ENCODE results near the gene NRTN. TPM values are rescaled to one million over a fixed set of nuclear protein-coding genes. Genes with fewer than 3 reads are reported as not detected.

NRTN gene
- total RNA-seq, 2 experiments from 2014 or later = 0.21 to 0.32 TPM

DNA sequence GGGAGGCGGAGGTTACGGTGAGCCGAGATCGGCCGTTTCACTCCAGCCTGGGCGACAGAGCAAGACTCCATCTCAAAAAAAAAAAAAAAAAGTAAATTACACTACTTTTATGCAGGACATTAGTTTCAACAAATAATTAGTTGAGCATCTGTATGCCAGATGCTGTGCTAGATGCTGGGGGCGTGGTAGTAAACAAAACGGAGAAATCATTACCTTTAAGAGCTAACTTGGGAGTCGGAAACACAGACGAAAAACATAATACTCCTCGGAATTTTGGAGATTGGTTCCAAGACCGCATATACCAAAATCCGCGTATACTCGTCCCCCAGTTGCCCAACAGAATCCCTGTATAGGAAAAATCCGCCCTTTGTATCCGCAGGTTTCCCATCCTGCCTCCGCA is 12.6 kb upstream of the NRTN start:
- Mint-ChIP-seq H3K27ac (no peak overlapping the region), H3K36me3 (ENCODE audit: low read depth) (peaks cover 16% of the 10 kb centered on the region), H3K9me3 (ENCODE audit: low read depth) (no peaks in the 10 kb centered on the region), H3K4me1 (peaks cover 13% of the 10 kb centered on the region), H3K27me3 (no peaks in the 10 kb centered on the region), H3K4me3 (no peak overlapping the region)
- POLR2A ChIA-PET = interaction anchor here (0.7 kb wide), 1 partner anchor 73 kb away, joined by 3 read pairs; no protein-coding TSS in a partner anchor
- intact Hi-C loops (cut with DNase I, micrococcal nuclease) = no loop called here
- CTCF ChIA-PET = interaction anchor here (0.6 to 4.3 kb wide), 5 partner anchors 12 to 625 kb away, joined by 3 to 15 read pairs (median 4); partner anchors contain the start of genes NRTN and RPL36
- DNase-seq (no peak), ATAC-seq (no peak)

DNA sequence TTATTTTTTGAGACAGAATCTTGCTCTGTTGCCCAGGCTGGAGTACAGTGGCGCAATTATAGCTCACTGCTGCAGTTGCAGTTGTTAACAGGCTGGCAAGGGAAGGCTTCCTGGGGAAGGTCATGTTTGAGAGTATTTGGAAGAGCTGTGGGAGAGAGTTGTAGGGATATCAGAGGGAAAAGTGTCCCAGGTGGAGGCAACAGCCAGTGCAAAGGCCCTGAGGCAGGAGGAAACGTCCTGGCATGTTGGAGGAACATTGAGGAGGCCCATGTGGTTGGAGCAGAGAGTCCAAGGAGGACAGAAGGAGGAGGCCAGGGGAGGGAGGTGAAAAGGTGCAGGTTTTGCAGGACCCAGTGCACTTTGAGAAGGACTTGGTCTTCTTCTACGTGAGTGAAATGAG is 11.7 kb upstream of the NRTN start:
- ChIA-PET CTCF (interaction anchor here (0.7 to 3.8 kb wide), 6 partner anchors 11 to 102 kb away, joined by 3 to 37 read pairs (median 3); partner anchors contain the start of gene NRTN), POLR2A (no interaction called here)
- no peak overlapping the region for H3K4me3 Mint-ChIP-seq
- intact Hi-C loops (cut with DNase I, micrococcal nuclease) = no loop called here
- no peaks in the 10 kb centered on the region for H3K27me3 Mint-ChIP-seq
- no peak for DNase-seq
- ATAC-seq = no peak
- peaks cover 13% of the 10 kb centered on the region for H3K4me1 Mint-ChIP-seq
- H3K9me3 Mint-ChIP-seq (ENCODE audit: low read depth) = no peaks in the 10 kb centered on the region
- no peak overlapping the region for H3K27ac Mint-ChIP-seq
- H3K36me3 Mint-ChIP-seq (ENCODE audit: low read depth) = peaks cover 13% of the 10 kb centered on the region

DNA sequence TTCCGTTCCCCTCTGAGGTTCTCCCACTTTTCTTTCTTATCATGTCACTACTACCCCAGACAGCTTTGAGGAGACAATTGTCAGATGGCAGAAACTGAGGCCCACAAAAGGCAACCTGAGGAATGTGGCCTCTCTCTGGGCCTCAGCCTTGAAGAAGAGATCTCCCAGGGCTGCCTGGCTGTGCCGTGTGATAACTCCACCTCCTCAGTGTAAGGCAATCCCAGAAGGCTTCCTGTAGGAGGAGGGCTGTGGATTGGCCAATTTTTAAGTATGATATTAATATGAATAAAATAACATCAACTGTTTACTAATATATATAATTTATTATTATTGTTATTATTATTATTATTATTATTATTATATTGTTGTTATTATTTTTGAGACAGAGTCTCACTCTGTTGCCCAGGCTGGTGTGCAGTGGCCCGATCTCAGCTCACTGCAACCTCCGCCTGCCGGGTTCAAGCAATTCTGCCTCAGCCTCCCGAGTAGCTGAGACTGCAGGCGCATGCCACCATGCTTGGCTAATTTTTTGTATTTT is 9.4 kb upstream of the NRTN start:
- ChIA-PET POLR2A (interaction anchor here (1.1 kb wide), 1 partner anchor 9 kb away, joined by 3 read pairs; no protein-coding TSS in a partner anchor), CTCF (interaction anchor here (0.9 to 3.8 kb wide), 3 partner anchors 8 to 32 kb away, joined by 3 to 37 read pairs (median 8); partner anchors contain the start of gene NRTN)
- H3K27me3 Mint-ChIP-seq = peaks cover 4% of the 10 kb centered on the region
- H3K4me1 Mint-ChIP-seq = peaks cover 4% of the 10 kb centered on the region
- H3K36me3 Mint-ChIP-seq (ENCODE audit: low read depth) = peaks cover under 1% of the 10 kb centered on the region
- no peak overlapping the region for H3K4me3 Mint-ChIP-seq
- no peak overlapping the region for H3K27ac Mint-ChIP-seq
- intact Hi-C loops (cut with DNase I, micrococcal nuclease) = no loop called here
- no peak for DNase-seq
- no peaks in the 10 kb centered on the region for H3K9me3 Mint-ChIP-seq (ENCODE audit: low read depth)
- no peak for ATAC-seq

DNA sequence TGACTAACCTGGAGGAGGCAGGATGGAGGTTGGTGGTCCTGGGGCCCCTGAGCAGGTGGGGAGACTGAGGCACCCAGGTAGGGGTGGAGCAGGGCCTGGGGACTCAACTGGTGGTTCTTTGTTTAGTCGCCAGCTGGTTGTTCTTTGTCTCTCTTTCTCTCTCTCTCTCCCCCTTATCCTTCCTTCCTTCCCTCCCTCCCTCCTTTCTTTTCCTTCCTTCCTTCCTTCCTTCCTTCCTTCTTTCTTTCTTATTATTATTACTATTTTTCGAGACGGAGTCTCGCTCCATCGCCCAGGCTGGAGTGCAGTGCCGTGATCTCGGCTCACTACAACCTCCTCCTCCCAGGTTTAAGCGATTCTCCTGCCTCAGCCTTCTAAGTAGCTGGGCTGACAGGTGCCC is 6.6 kb upstream of the NRTN start:
- intact Hi-C loops (cut with DNase I, micrococcal nuclease) = no loop called here
- no peak for ATAC-seq

DNA sequence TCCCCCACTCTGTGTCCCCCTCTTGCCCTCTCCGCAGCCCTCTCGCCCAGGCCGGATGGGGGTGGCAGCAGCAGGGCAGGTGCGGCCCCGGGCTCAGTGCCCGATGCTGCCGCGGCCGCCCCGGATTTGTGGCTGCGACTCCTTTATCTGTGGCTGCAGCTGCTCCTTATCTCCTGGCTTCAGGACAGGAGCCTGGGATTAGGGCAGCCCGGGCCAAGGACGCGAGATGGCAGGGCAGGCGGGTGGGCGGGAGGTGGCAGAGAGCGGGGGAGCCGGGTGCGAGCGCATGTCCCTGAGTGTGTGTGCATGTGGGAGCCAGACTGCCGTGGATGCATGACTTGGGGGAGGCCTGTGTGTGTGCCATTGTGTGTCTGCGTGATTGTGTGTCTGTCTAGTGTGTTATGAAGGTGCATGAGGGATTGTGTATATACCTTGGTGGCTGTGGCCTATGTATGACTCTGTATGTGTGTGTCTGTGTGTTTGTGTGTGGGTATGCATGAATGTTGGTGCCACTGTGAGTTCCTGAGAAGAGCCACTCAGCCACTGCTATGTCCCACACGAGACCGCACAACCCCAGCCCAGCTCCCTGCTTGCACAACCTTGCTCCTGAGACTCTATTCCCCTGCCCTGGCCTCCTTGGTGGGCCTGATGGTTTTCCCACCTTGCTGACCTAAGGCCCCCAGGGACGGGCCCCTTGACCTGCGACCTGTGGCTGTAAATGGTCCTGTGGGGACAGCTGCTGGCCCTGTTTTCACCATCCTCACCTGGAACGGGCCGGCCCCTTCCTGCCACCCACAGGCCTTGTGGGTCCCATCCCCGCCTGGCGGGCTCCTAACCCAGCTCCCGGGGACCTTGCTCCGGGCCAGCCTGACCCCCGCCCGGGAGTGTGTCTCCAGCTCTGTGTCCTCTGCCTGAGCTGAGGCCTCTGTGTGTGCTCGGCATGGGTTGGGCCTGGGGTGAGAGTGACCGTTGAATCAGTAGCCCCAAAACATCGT is 5.3 kb upstream of the NRTN start:
- no peak for ATAC-seq
- no peaks in the 10 kb centered on the region for H3K9me3 Mint-ChIP-seq (ENCODE audit: low read depth)
- H3K27me3 Mint-ChIP-seq = peaks cover 18% of the 10 kb centered on the region
- CTCF ChIA-PET = interaction anchor here (0.9 kb wide), 1 partner anchor 224 kb away, joined by 3 read pairs; no protein-coding TSS in a partner anchor
- no peak overlapping the region for H3K27ac Mint-ChIP-seq
- intact Hi-C loops (cut with DNase I, micrococcal nuclease) = loop anchor here in 1 of 2 experiments (5.0 kb wide), 1 partner anchor 163 kb away; no protein-coding TSS in a partner anchor
- H3K36me3 Mint-ChIP-seq (ENCODE audit: low read depth) = no peaks in the 10 kb centered on the region
- peaks cover 20% of the 10 kb centered on the region for H3K4me1 Mint-ChIP-seq
- POLR2A ChIA-PET = no interaction called here
- no peak for DNase-seq
- no peak overlapping the region for H3K4me3 Mint-ChIP-seq

More for the DNA sequence above, 6.6 kb upstream of the NRTN start:
- Mint-ChIP-seq H3K9me3 (ENCODE audit: low read depth) (no peaks in the 10 kb centered on the region), H3K4me3 (no peak overlapping the region), H3K27ac (no peak overlapping the region), H3K27me3 (peaks cover 17% of the 10 kb centered on the region), H3K4me1 (peaks cover 9% of the 10 kb centered on the region), H3K36me3 (ENCODE audit: low read depth) (no peaks in the 10 kb centered on the region)
- no peak for DNase-seq
- ChIA-PET POLR2A (no interaction called here), CTCF (no interaction called here)

DNA sequence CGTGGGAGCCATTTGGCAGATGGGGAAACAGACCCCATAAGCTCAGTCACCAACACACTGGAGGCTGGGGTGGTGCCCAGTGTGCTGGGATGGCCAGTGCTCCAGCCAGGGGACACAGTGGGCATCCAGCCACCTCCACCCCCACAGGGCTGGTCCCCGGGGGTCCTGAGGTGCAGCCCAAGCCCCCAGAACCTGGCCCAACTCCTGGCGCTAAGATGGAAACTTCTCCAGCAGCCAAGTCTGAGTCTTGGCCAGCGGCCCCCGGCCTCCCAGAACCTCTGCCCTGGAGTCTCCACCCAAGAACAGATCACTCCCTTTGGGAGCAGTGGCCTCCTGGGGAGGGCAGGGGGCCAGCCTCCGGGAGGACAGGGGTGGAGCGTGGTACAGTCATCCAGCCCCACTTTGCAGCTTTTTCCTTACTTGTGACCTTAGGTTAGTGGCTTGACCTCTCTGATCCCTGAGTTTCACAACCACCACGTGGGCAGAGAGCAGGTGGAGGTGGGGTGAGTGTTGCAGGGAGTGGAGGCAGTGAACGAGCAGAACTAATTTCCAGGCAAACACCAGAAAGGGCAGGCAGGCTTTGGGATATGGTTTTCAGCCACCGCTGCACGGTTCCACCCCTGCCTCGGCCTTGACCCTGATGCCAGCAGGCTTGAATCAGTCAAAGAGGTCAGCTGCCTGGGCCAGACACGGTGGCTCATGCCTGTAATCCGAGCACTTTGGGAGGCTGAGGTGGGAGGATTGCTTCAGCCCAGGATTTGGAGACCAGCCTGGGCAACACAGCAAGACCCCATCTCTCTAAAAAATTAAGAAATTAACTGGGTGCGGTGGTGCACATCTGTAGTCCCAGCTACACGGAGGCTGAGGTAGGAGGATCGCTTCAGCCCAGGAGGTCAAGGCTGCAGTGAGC is 4.3 kb upstream of the NRTN start:
- ChIA-PET POLR2A (interaction anchor here (0.6 kb wide), 1 partner anchor 12 kb away, joined by 3 read pairs; no protein-coding TSS in a partner anchor), CTCF (interaction anchor here (0.7 to 0.9 kb wide), 3 partner anchors 74 to 223 kb away, joined by 3 read pairs; no protein-coding TSS in a partner anchor)
- peaks cover 20% of the 10 kb centered on the region for H3K27me3 Mint-ChIP-seq
- DNase-seq (no peak), ATAC-seq (no peak)
- no peak overlapping the region for H3K27ac Mint-ChIP-seq
- intact Hi-C loops (cut with DNase I, micrococcal nuclease) = loop anchor here in 1 of 2 experiments (5.0 kb wide), 1 partner anchor 162 kb away; no protein-coding TSS in a partner anchor
- H3K4me1 Mint-ChIP-seq = peaks cover 21% of the 10 kb centered on the region
- H3K4me3 Mint-ChIP-seq = no peak overlapping the region
- no peaks in the 10 kb centered on the region for H3K9me3 Mint-ChIP-seq (ENCODE audit: low read depth)
- H3K36me3 Mint-ChIP-seq (ENCODE audit: low read depth) = no peaks in the 10 kb centered on the region

DNA sequence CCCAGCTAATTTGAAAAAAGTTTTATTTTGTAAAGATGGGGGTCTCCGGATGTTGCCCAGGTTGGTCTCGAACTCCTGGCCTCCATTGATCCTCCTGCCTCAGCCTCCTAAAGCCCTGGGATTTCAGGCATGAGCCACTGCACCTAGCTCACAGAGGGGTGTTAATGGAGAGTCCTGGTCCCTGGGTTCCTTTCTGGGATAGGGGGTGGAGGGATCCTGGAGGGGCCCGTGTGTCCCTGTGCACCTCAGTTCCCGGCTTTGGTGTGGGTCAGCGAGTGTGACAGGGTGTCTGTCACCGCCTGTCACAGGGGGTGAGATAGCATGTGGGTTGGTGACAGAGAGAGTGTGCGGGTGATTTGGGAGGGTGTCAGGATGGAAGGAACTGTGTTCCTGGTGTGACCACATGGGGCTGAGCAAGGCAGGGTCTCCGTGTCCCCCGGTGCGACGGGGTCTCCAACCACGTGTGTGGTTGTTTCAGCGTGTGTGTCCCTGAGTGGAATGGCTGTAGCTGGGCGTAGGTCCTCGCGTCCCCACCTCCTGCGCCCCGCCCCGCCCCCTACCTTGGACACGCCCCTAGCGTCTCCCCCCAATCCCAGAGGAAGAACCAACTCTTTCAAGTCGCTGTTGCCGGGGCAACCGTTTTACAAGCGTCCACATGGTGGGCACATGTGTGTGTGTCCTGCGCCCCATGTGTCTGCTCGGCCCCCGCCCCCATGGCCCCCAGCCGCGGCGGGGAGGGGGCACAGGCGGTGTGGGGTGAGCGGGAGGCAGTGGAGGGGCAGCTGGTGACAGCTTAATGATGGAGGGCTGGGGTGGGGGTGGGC is 2.9 kb upstream of the NRTN start:
- DNase-seq (peak; percentile 39), ATAC-seq (no peak)
- peaks cover 21% of the 10 kb centered on the region for H3K4me1 Mint-ChIP-seq
- H3K27me3 Mint-ChIP-seq = peaks cover 20% of the 10 kb centered on the region
- POLR2A ChIA-PET = no interaction called here
- no peaks in the 10 kb centered on the region for H3K36me3 Mint-ChIP-seq (ENCODE audit: low read depth)
- no peak overlapping the region for H3K4me3 Mint-ChIP-seq
- intact Hi-C loops (cut with DNase I, micrococcal nuclease) = loop anchor here in 1 of 2 experiments (5.0 kb wide), 1 partner anchor 160 kb away; no protein-coding TSS in a partner anchor
- H3K27ac Mint-ChIP-seq = no peak overlapping the region
- H3K9me3 Mint-ChIP-seq (ENCODE audit: low read depth) = no peaks in the 10 kb centered on the region
- CTCF ChIA-PET = interaction anchor here (0.6 to 0.7 kb wide), 4 partner anchors 13 to 89 kb away, joined by 3 read pairs; no protein-coding TSS in a partner anchor

DNA sequence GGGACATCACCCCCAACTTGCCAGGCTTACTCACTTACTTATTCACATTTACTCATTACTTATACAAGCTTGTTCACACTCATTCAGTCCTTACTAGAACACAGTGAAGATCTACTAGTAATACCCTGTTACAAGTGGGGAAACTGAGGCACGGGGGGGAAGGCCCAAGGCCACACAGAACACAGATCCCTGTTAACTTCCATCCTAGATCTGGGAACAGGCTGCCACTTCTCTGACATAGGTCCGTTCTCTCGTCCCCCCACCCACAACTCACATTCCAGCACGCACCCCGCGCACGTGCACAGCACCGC is 1.5 kb upstream of the NRTN start:
- H3K36me3 Mint-ChIP-seq (ENCODE audit: low read depth) = no peaks in the 10 kb centered on the region
- intact Hi-C loops (cut with DNase I, micrococcal nuclease) = loop anchor here in 1 of 2 experiments (5.0 kb wide), 1 partner anchor 159 kb away; no protein-coding TSS in a partner anchor
- no peaks in the 10 kb centered on the region for H3K9me3 Mint-ChIP-seq (ENCODE audit: low read depth)
- ATAC-seq (peak; percentile 2), DNase-seq (no peak)
- peaks cover 20% of the 10 kb centered on the region for H3K27me3 Mint-ChIP-seq
- peaks cover 21% of the 10 kb centered on the region for H3K4me1 Mint-ChIP-seq
- peak overlapping the region; percentile 47 for H3K27ac Mint-ChIP-seq
- ChIA-PET CTCF (interaction anchor here (0.5 to 2.3 kb wide), 25 partner anchors 9 to 1366 kb away, joined by 3 to 37 read pairs (median 6); partner anchors contain the start of genes CATSPERD, DUS3L, NDUFA11 and RANBP3), POLR2A (interaction anchor here (0.7 to 1.6 kb wide), 5 partner anchors 9 to 117 kb away, joined by 3 to 18 read pairs (median 3); partner anchors contain the start of genes NDUFA11 and VMAC)
- peak overlapping the region; percentile 63 for H3K4me3 Mint-ChIP-seq

DNA sequence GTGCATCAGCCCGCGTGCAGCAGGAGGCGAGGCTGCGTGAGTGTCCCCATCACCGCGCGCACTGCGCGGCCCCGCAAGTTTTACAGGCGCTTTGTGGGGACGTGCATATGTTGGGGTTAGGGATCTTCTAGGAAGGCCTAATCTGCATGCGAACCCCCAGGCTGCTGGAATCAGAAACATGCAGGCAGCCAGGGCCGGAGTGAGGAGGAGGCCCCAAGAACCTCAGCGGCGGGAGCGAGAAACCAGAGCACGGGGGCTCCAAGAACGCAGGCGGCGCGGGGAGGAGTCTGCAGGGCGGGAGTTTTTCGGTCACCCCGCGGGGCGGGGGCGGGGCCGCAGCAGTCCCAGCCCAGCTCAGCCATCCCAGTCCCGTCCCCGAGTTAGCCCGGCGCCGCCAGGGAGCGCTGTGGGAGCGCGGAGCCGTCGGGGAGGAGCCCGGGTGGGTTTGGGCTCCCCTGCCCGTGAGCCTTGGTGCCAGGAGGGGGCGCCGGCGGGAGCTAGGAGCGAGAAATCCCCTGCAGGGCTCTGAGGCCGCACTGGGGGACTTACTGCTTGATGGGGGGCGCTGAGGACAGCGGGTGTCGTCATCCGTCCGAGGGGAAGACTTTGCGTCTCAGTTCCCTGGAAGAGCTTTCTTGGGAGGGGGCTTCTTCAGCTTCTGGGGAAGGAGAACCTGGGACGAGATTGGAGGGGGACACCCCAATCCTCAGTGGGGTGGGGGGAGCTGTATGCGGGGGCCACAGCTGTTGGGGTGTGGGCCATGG is 933 bp upstream of the NRTN start:
- ChIA-PET CTCF (interaction anchor here (0.5 to 2.3 kb wide), 33 partner anchors 9 to 1365 kb away, joined by 3 to 37 read pairs (median 4); partner anchors contain the start of genes CATSPERD, DUS3L, NDUFA11 and RANBP3), POLR2A (interaction anchor here (0.6 to 1.6 kb wide), 7 partner anchors 9 to 117 kb away, joined by 3 to 18 read pairs (median 3); partner anchors contain the start of genes NDUFA11 and VMAC)
- Mint-ChIP-seq H3K27me3 (peaks cover 20% of the 10 kb centered on the region), H3K4me3 (peak overlapping the region; percentile 63), H3K27ac (peak overlapping the region; percentile 47), H3K36me3 (ENCODE audit: low read depth) (no peaks in the 10 kb centered on the region), H3K9me3 (ENCODE audit: low read depth) (no peaks in the 10 kb centered on the region), H3K4me1 (peaks cover 21% of the 10 kb centered on the region)
- intact Hi-C loops (cut with DNase I, micrococcal nuclease) = loop anchor here (1.0 to 5.0 kb wide), 12 partner anchors 13 to 589 kb away; partner anchors contain the start of genes DUS3L (in 2 of the 2), NDUFA11 (in 2 of the 2), CATSPERD (in 1 of the 2) and GTF2F1 (in 1 of the 2)
- peak; percentile 97 for ATAC-seq
- peak; percentile 98 for DNase-seq
